GM18909 (cell line): Measurements from ENCODE around the gene GOLGA8N.

Experiments used
- ATAC-seq: cut with Tn5 transposase; IDR thresholded peaks from one replicate; pipeline ENCODE4 v1.9.1; 2021; ENCODE audit warnings: mild to moderate bottlenecking; ENCODE audit not compliant: unreplicated experiment, poor library complexity

GOLGA8N gene

GRCh38 chr15:32649342-32649741 lies 56.1 kb downstream of the GOLGA8N start:
- ATAC-seq, result no peak

- peak; percentile 70 for ATAC-seq
Observed at GRCh38 chr15:32651229-32651837, 58.1 kb downstream of the GOLGA8N start.

GRCh38 chr15:32652178-32652577 lies 58.9 kb downstream of the GOLGA8N start:
- ATAC-seq, result no peak

GRCh38 chr15:32656091-32656490 lies 62.8 kb downstream of the GOLGA8N start:
- ATAC-seq, result no peak

GRCh38 chr15:32656496-32656895 lies 63.2 kb downstream of the GOLGA8N start:
- ATAC-seq, result no peak
